Measurements from ENCODE around the gene SCPEP1.

The SCPEP1 gene

GRCh38 chr17:57038486-57038885, 60.6 kb downstream of the SCPEP1 start:
- DNase-seq (ENCODE audit: low spot score) (no peak), FAIRE-seq (no peak)

GRCh38 chr17:57040571-57040970, 62.6 kb downstream of the SCPEP1 start:
- DNase-seq (ENCODE audit: low spot score): no peak
- FAIRE-seq: no peak

- no peak for FAIRE-seq
Observed at GRCh38 chr17:57043276-57043675, 65.3 kb downstream of the SCPEP1 start.

GRCh38 chr17:57044976-57045867, 67.3 kb downstream of the SCPEP1 start:
- DNase-seq (ENCODE audit: low spot score) (no peak), FAIRE-seq (no peak)

More at GRCh38 chr17:57043276-57043675, 65.3 kb downstream of the SCPEP1 start:
- DNase-seq (ENCODE audit: low spot score): no peak

- FAIRE-seq: no peak
- no peak for DNase-seq (ENCODE audit: low spot score)
Observed at GRCh38 chr17:57045868-57046704, 68.2 kb downstream of the SCPEP1 start.

- DNase-seq (ENCODE audit: low spot score) (no peak), FAIRE-seq (no peak)
Observed at GRCh38 chr17:57046749-57047148, 68.8 kb downstream of the SCPEP1 start.

GRCh38 chr17:57048096-57048495, 70.2 kb downstream of the SCPEP1 start:
- FAIRE-seq: no peak
- no peak for DNase-seq (ENCODE audit: low spot score)

- FAIRE-seq: no peak
Observed at GRCh38 chr17:57050306-57050705, 72.4 kb downstream of the SCPEP1 start.

GRCh38 chr17:57051886-57052361, 74.0 kb downstream of the SCPEP1 start:
- FAIRE-seq (no peak), DNase-seq (ENCODE audit: low spot score) (no peak)

More at GRCh38 chr17:57050306-57050705, 72.4 kb downstream of the SCPEP1 start:
- no peak for DNase-seq (ENCODE audit: low spot score)

Data from RCC 7860 (cell line).